NOMO-1 (cell line): ENCODE results near the gene MMP20.
A peak's percentile ranks its signal among the peaks of the same experiment; 100 is the strongest.

Source experiments
- DNase-seq, 2 experiments: peaks; one replicate each; lab custom pipeline; 2025; ENCODE audit not compliant: unreplicated experiment in 2 of 2; lab: John Stamatoyannopoulos, UW

The MMP20 gene

DNA sequence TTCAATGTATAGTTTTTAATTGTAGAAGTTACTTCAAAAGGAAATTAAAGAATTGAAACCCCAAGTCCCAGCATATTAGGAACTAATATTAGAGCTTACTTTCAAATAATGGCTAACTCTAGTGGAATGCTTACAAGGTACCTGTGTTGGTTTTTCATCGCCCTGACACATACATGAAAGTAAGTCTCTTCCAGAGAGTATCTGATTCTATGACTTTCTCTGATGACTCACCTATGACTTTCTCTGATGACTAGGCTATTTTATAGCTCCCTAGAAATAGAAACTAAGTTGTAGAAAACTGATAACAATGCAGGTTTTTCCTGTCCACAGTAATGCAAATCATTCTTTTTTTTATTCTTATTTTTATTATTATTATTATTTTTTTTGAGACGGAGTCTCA, 61.0 kb downstream of the MMP20 start:
- DNase-seq = peak; percentile 9 to 79

DNA sequence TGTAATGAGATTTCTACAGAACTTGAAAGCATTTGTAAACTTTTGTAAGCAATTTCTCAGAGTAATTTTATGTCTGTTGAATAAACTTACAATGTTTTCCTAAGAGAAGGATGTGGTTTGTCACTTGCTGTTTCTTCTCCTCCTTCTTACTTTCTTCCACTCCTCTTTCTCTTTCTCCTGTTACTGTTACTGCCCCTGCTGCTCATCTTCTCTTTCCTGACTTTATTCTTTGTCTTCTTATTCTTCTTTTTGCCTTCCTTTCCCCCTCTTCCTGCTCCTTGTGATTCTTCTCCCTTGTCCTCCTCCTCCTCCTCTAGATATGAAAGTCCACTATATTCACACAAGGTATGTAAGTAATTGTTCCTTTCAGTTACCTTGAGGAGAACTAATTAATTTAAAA, 63.5 kb downstream of the MMP20 start:
- DNase-seq = no peak

DNA sequence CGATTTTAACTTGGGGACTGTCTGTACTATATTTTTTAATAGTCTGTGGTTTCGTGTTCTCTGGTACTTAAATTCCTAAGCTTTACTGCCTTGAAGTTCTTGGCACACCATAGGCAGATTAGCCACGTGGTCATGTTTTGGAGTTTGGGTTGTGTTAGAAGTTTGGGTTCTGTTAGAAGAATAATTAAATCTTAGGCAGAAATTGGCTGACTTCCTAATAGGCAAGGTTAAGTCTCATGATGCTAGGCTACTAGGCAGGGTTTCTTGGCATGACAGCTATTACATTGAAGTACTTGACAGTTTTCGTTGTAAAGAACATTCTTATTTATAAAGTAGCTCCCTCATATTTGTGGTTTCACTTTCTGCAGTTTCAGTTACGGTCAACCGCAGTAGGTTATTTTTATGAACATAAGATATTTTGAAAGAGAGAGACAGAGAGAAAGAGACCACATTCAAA, 64.5 kb downstream of the MMP20 start:
- peak; percentile 66 to 91 for DNase-seq

GRCh38 chr11:102559839-102560238, 65.3 kb downstream of the MMP20 start:
- peak; percentile 24 to 26 for DNase-seq

- no peak for DNase-seq
Measured at GRCh38 chr11:102555091-102555490, 70.0 kb downstream of the MMP20 start.

DNA sequence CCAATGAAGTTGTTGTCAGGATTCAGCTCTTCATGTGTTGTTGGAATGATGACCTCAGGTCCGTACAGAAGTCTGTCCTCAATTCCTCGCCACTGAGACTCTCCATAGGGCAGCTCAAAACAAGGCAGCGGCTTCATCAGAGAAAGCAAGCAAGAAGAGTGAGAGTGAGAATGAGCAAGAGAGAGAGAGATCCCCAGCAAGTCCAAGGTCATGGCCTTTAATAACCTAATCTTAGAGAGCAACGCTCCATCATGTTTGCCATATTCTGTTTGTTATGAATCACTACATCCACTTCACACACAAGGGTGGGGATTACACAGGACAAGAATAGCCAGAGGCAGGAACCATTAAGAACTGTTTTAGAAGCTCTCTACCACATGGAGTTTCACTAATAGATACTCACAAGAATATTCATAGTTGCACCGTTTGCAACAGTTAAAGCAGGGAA, 71.3 kb downstream of the MMP20 start:
- no peak for DNase-seq

- DNase-seq = no peak
Measured at GRCh38 chr11:102552447-102553194, 72.5 kb downstream of the MMP20 start.

DNA sequence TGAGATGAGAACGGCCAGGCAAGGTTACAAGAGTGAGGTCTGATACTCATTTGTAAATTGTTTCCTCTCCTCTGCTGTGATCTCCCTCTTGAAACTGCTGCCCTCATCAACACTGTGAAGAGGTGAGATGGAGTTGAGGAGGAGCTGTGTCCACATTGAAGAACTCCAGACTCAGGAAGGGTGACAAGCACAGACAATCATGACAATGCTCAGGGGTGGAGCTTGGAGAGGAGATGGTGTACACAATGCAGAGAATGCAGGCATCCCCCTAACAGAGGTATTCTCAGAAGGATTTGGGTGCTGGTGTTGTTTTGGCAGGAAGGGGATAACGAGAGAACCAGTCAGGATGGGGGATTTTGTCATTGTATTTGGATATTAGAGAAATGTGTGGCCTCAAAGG, 73.1 kb downstream of the MMP20 start:
- no peak for DNase-seq

GRCh38 chr11:102551169-102551781, 73.9 kb downstream of the MMP20 start:
- no peak for DNase-seq

DNA sequence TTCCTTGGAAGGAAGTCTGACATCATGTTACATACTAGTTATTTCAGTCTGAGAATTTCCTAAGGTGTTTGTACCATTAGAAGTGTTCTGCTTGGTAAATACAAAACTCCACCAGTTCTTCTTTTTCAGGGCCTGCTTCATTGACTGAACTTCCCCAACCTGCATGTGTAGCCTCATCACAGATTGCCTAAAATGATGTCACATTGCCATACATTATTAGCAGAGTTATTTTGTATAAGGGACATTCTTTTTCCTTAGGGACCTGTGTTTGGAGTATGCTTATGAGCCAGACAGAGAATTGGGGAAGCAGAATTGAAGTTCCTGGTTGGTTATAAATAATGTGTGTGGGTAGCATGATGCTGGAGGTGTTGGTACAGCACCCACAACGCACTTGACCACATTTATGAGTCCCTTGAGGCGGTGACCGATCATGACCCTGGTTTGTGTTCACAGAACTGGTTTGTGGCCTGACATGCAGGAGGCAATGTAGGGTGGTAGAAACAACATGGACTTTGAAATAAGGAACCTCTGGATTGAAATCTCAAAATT, 78.1 kb downstream of the MMP20 start:
- peak; percentile 68 to 94 for DNase-seq

- no peak for DNase-seq
Measured at GRCh38 chr11:102546427-102546826, 78.7 kb downstream of the MMP20 start.

DNA sequence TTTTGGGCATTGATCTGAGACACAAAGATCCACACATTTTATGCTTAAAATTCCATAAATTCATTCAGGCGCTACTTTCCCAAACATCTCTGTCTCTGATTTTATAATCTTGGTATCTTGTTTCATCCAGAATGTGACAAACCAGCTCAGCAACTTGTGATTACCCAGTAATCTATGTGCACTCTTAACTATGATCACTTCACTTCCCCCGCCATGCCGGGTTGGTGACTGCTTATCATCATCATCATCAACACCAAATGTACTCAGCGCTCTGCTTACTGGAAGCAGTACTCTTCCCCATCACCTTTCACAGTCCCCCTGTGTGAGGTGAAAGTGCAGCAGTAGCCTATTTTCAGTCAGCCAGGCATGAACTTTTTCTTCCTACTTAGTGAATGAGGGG, 79.4 kb downstream of the MMP20 start:
- DNase-seq = no peak

DNA sequence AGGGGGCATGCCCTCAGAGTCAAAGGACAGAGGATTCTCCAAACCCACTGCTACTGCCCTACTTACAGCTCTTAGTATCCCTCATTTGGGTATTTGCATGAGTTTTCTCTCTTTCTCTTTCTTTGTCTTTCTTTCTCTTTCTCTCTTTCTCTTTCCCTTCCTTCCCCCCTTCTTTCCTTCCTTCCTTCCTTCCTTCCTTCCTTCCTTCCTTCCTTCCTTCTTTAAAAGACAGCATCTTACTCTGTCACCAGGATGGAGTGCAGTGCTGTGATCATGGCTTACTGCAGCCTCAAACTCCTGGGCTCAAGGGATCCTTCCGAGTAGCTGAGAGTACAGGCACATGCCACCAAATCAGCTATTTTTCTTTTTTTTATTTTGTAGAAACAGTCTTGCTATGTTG, 80.5 kb downstream of the MMP20 start:
- no peak for DNase-seq

GRCh38 chr11:102539567-102539966, 85.6 kb downstream of the MMP20 start:
- DNase-seq = no peak

- DNase-seq = no peak
Measured at GRCh38 chr11:102538932-102539331, 86.2 kb downstream of the MMP20 start.

- no peak for DNase-seq
Measured at GRCh38 chr11:102534261-102534872, 90.8 kb downstream of the MMP20 start.

DNA sequence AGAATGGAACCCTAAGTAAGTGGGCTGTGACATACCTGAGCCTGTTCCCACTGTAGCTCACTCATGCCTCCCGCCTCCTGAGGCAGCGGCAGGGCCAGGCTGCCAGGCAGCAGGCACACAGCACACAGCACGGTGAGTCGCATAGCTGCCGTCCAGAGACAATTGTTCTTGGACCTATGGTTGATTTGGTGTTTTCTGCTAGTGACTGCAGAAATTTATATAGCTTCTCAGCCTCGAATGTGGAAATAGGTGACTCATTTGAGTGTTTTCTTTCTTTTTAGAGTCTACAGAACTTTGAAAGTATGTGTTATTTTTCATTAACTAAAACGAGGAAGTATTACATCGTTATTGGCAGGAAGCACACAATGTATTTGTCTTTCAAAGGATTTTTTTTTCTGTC, 94.6 kb downstream of the MMP20 start, which contains the start of gene MMP7:
TSS of gene MMP7 (minus strand) at position 190 of the 400 bp plus-strand sequence. CDS start at position 143, 47 bp downstream.
- DNase-seq = peak in 1 of 2 experiments; percentile 58

- DNase-seq = peak in 1 of 2 experiments; percentile 22
Measured at GRCh38 chr11:102528618-102529017, 96.5 kb downstream of the MMP20 start.

- no peak for DNase-seq
Measured at GRCh38 chr11:102527684-102528083, 97.4 kb downstream of the MMP20 start.

GRCh38 chr11:102527041-102527440, 98.1 kb downstream of the MMP20 start:
- no peak for DNase-seq
